ENCODE data around the gene NTMT1. TPM values are rescaled to one million over a fixed set of nuclear protein-coding genes. Genes with fewer than 3 reads are reported as not detected.

The NTMT1 gene, protein sequence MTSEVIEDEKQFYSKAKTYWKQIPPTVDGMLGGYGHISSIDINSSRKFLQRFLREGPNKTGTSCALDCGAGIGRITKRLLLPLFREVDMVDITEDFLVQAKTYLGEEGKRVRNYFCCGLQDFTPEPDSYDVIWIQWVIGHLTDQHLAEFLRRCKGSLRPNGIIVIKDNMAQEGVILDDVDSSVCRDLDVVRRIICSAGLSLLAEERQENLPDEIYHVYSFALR
- total RNA-seq (ENCODE audit: unreplicated experiment): 62.6 TPM
- long read RNA-seq, transcript NTMT1-202 (4 exons, 741 nt): minor isoform, 8 of 66 reads
- long read RNA-seq, transcript NTMT1-206 (4 exons, 576 nt): minor isoform, 7 of 66 reads
- long read RNA-seq, transcript NTMT1-207 (3 exons, 1,072 nt): minor isoform, 6 of 66 reads
- long read RNA-seq, transcript NTMT1-203 (4 exons, 1,315 nt): major isoform, 33 of 66 reads
- long read RNA-seq, partial matches to known transcripts: 0 of 66 reads
- long read RNA-seq, other reads (novel, unspliced or antisense): 8 of 66 reads

DNA sequence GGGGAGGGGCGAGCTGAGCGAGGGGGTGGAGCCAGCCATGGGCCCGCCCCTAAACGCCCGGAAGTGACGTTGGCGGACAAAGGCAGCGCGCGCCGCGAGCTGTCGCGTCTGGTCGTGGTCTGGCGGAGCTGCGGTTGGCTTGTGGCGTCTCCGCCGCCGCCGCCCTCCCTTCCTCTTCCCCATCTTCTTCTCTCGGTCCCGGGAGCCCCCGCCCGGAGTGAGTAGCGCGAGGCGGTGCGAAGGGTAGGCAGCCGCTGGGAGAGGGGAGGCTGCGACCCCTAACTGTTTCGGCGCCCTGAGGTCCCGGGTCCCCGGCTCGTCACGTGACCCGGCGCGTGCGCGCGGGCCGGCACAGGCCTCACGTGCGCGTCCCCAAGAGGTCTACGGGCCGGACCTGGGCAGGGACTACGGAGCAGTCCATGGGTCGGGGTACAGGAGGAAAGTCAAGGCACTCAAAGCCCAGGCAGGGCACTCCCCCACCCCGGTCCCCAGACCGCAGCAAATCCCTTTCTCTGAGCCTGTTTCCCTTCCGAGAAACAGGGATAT is at the start of gene NTMT1:
NTMT1 (plus strand) TSS at position 85 of the 546 bp plus-strand sequence. CDS start 6,541 bp downstream, outside the sequence.
- Mint-ChIP-seq H3K27ac (ENCODE audit: unreplicated experiment) (peak within 1 kb of the TSS; percentile 98), H3K4me3 (ENCODE audit: unreplicated experiment) (peak within 1 kb of the TSS; percentile 94), H3K36me3 (ENCODE audit: unreplicated experiment) (no peaks in the 10 kb centered on the region), H3K27me3 (ENCODE audit: unreplicated experiment) (peaks cover 13% of the 10 kb centered on the region), H3K9me3 (ENCODE audit: unreplicated experiment) (peaks cover 13% of the 10 kb centered on the region), H3K4me1 (ENCODE audit: low read depth, unreplicated experiment) (peaks cover 46% of the 10 kb centered on the region)
- TF ChIP-seq, protein P1, sequence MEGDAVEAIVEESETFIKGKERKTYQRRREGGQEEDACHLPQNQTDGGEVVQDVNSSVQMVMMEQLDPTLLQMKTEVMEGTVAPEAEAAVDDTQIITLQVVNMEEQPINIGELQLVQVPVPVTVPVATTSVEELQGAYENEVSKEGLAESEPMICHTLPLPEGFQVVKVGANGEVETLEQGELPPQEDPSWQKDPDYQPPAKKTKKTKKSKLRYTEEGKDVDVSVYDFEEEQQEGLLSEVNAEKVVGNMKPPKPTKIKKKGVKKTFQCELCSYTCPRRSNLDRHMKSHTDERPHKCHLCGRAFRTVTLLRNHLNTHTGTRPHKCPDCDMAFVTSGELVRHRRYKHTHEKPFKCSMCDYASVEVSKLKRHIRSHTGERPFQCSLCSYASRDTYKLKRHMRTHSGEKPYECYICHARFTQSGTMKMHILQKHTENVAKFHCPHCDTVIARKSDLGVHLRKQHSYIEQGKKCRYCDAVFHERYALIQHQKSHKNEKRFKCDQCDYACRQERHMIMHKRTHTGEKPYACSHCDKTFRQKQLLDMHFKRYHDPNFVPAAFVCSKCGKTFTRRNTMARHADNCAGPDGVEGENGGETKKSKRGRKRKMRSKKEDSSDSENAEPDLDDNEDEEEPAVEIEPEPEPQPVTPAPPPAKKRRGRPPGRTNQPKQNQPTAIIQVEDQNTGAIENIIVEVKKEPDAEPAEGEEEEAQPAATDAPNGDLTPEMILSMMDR (IDR thresholded peaks at IDR 0.05; ENCODE audit: partially characterized antibody, unreplicated experiment): no peak
- peak; percentile 89 for DNase-seq

DNA sequence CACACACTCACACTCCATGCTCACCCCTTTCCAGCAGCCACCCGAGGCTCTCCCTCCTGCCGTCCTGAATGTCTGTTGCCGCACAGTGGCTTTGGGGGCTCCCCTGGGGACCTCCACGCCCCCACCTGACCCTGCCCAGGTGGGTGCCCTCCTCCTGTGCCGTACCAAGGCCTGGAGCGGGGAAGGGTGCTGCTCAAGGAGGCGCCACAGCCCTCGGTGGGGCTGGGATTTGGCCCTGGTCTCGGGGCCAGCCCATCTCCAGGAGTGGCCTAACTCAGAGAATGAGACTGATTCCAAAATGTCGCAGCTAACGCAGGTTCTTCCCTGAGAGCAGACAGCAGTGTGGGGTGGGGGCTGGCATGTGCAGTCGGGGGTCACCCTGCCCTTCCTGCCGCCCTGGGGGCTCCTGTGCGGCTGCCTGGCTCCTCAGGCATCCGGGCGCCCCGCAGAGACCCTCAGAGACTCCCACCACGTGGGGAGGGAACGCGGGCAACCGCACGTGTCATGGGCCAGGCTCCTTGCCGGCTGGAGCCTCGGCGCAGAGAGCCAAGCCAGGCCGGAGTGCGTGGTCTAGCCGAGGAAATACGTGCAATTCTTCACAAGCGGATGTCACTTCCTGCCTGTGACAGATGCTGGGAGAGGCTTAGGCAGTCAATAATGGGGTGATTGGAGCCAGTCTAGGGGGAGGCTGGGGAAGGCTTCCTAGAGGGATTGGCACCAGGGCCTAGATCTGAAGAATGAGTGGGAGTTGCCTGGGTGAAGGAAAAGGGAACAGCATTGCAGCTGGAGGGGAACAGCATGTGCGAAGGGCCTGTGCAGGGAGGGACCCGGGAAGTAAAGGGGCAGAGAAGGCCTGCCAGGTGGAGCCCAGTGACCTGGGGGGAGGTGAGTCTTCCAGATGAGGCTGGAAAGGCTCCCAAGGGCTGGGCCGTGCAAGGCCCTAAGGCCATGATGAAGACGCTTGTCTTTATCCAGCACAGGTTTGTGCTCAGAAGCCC is 49.1 kb upstream of the NTMT1 start:
- Mint-ChIP-seq H3K36me3 (ENCODE audit: unreplicated experiment) (peaks cover 6% of the 10 kb centered on the region), H3K4me3 (ENCODE audit: unreplicated experiment) (peak overlapping the region; percentile 4), H3K27ac (ENCODE audit: unreplicated experiment) (no peak overlapping the region), H3K9me3 (ENCODE audit: unreplicated experiment) (peaks cover 2% of the 10 kb centered on the region), H3K4me1 (ENCODE audit: low read depth, unreplicated experiment) (peaks cover 9% of the 10 kb centered on the region), H3K27me3 (ENCODE audit: unreplicated experiment) (peaks cover 6% of the 10 kb centered on the region)
- DNase-seq: no peak
- TF ChIP-seq, protein P1 (IDR thresholded peaks at IDR 0.05; ENCODE audit: partially characterized antibody, unreplicated experiment): no peak

DNA sequence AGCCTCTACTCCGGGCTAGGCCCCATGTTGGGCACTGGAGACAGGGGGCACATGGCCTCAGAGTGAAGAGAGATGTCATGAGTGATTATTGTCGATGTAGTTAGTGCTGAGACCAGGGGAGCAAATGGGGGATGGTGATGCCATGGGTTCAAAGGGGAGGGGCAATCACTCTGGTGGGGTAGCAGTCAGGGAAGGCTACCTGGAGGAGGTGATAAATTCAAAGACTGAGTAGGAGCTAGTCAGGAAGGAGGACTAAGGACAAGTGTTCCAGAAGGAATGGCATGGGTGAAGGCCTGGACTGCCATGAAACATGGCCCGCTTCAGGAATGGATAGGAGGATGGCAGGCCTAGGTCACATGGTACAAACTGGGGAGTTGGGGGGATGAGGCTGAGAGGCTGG is 46.7 kb upstream of the NTMT1 start:
- TF ChIP-seq, protein P1 (IDR thresholded peaks at IDR 0.05; ENCODE audit: partially characterized antibody, unreplicated experiment): no peak
- H3K4me3 Mint-ChIP-seq (ENCODE audit: unreplicated experiment): no peak overlapping the region
- H3K4me1 Mint-ChIP-seq (ENCODE audit: low read depth, unreplicated experiment): peaks cover 13% of the 10 kb centered on the region
- no peaks in the 10 kb centered on the region for H3K36me3 Mint-ChIP-seq (ENCODE audit: unreplicated experiment)
- DNase-seq: no peak
- no peak overlapping the region for H3K27ac Mint-ChIP-seq (ENCODE audit: unreplicated experiment)
- H3K9me3 Mint-ChIP-seq (ENCODE audit: unreplicated experiment): no peaks in the 10 kb centered on the region
- peaks cover 3% of the 10 kb centered on the region for H3K27me3 Mint-ChIP-seq (ENCODE audit: unreplicated experiment)

DNA sequence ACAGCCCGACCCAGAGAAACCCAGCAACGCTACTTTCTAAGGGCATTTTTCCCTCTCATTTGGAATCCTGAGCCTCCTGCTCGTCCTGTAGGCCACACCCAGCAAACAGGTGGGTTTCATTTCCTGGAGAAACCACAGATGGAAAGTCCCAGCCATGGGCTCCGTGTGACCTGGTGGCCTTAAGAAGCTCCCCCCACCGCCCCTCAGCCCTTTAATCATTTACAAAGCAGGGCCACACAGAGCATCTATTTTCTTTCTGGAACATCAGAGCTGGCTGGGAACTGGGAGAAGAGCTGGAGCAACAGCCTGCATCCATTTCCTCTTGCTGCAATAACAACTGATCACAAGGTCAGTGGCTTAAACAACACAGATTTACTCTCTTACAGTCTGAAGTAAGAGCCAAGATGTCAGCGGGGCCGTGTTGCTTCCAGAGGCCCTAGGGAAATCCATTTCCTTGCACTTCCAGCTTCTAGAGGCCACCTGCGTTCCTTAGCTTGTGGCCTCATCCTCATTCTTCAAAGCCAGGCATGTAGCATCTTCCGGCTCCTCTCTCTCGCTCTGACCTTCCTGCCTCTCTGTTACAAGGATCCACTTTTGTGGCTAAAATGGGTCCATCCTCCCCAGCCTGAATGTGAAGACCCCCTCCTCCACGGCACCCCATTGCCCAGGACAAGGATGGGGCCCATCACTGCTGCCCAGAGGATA is 45.6 kb upstream of the NTMT1 start:
- no peak for DNase-seq
- peaks cover 5% of the 10 kb centered on the region for H3K27me3 Mint-ChIP-seq (ENCODE audit: unreplicated experiment)
- TF ChIP-seq, protein P1 (IDR thresholded peaks at IDR 0.05; ENCODE audit: partially characterized antibody, unreplicated experiment): no peak
- H3K4me1 Mint-ChIP-seq (ENCODE audit: low read depth, unreplicated experiment): peaks cover 14% of the 10 kb centered on the region
- no peak overlapping the region for H3K4me3 Mint-ChIP-seq (ENCODE audit: unreplicated experiment)
- H3K9me3 Mint-ChIP-seq (ENCODE audit: unreplicated experiment): peaks cover 1% of the 10 kb centered on the region
- no peaks in the 10 kb centered on the region for H3K36me3 Mint-ChIP-seq (ENCODE audit: unreplicated experiment)
- H3K27ac Mint-ChIP-seq (ENCODE audit: unreplicated experiment): no peak overlapping the region
